HEK293T (cell line): ENCODE data around the gene CISH.

Experiments used
- ARNT ChIP-seq: fragments of 450-650 bp; IDR thresholded peaks from 2 replicates; pipeline ENCODE4 v1.6.1; 2017; ENCODE audit warnings: mild to moderate bottlenecking
- BHLHE40 ChIP-seq: fragments of 450-650 bp; IDR thresholded peaks from 2 replicates; pipeline ENCODE4 v1.6.1; 2016; ENCODE audit warnings: mild to moderate bottlenecking, moderate library complexity, borderline replicate concordance
- ELF4 ChIP-seq: fragments of 450-650 bp; IDR thresholded peaks from 2 replicates; pipeline ENCODE4 v1.6.1; 2017; ENCODE audit warnings: antibody characterized with exemption
- FOXA1 ChIP-seq: fragments of 450-650 bp; IDR thresholded peaks from 2 replicates; pipeline ENCODE4 v1.6.1; 2016; ENCODE audit warnings: mild to moderate bottlenecking
- FOXK2 ChIP-seq: fragments of 450-650 bp; IDR thresholded peaks from 2 replicates; pipeline ENCODE4 v1.6.1; 2016; ENCODE audit warnings: mild to moderate bottlenecking
- FOXM1 ChIP-seq: fragments of 450-650 bp; IDR thresholded peaks from 2 replicates; pipeline ENCODE4 v1.6.1; 2017; ENCODE audit warnings: mild to moderate bottlenecking, borderline replicate concordance
- HDGF ChIP-seq: fragments of 450-650 bp; IDR thresholded peaks from 2 replicates; pipeline ENCODE4 v1.6.1; 2017; ENCODE audit warnings: antibody characterized with exemption, borderline replicate concordance
- NFRKB ChIP-seq: fragments of 450-650 bp; IDR thresholded peaks from 2 replicates; pipeline ENCODE4 v1.6.1; 2016; ENCODE audit warnings: mild to moderate bottlenecking, moderate library complexity
- SP1 ChIP-seq: fragments of 450-650 bp; IDR thresholded peaks from 2 replicates; pipeline ENCODE4 v1.6.1; 2017
- SUZ12 ChIP-seq: fragments of 450-650 bp; IDR thresholded peaks from 2 replicates; pipeline ENCODE4 v1.6.1; 2016; ENCODE audit warnings: mild to moderate bottlenecking

DNA sequence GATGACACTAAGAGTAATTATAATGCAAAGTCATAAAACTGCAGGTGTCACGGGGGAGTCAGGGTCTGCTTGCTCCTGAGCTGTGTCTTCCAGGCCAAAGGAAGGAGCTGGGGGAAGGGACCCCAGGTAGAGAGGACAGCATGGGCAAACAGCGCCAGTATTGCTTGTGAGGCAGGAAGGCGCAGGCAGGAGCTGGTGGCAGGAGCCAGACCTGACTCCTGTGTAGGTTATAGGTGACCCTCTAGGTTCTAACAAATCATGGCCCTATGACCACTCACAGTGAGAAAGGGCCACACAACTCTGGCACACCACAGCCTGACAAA lies 1.9 kb downstream of the CISH start:
- TF ChIP-seq BHLHE40, result no peak
- no peak for TF ChIP-seq ARNT
- no peak for TF ChIP-seq NFRKB
- TF ChIP-seq FOXK2, result no peak
- no peak for TF ChIP-seq FOXM1
- TF ChIP-seq SUZ12, result no peak
- no peak for TF ChIP-seq ELF4
- no peak for TF ChIP-seq SP1
- TF ChIP-seq HDGF, result no peak
- TF ChIP-seq FOXA1, result no peak
